ENCODE data around the gene HPCAL1.

HPCAL1 gene

DNA sequence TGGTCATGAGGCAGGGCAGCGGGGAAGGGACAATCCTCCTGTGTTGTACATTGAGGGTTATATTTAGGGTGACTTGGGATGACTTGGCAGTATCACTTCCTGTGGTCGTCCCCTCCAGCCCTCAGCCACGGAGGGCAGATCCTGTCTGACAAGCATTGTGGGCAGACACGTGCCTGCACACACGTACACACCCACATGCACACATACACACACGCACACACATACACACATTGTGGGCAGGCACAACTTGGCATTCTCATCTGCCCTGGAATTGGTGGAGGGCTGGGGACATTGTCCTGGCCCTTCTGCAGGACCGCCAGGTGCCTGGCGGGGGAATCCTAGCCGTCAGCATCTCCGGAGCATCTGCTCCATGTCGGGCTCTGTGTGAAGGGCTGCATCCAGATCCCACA, 97.9 kb downstream of the HPCAL1 start:
- in situ Hi-C loops (cut with HindIII; ENCODE audit: low sequenced_read_pairs) = no loop called here
- no peak for DNase-seq (ENCODE audit: low read depth)
- no peak for TF ChIP-seq CTCF (IDR thresholded peaks at IDR 0.05; ENCODE audit: low read depth, low read length, missing control alignments)
- H3K4me3 ChIP-seq (ENCODE audit: low read depth, low read length) = no peak overlapping the region

DNA sequence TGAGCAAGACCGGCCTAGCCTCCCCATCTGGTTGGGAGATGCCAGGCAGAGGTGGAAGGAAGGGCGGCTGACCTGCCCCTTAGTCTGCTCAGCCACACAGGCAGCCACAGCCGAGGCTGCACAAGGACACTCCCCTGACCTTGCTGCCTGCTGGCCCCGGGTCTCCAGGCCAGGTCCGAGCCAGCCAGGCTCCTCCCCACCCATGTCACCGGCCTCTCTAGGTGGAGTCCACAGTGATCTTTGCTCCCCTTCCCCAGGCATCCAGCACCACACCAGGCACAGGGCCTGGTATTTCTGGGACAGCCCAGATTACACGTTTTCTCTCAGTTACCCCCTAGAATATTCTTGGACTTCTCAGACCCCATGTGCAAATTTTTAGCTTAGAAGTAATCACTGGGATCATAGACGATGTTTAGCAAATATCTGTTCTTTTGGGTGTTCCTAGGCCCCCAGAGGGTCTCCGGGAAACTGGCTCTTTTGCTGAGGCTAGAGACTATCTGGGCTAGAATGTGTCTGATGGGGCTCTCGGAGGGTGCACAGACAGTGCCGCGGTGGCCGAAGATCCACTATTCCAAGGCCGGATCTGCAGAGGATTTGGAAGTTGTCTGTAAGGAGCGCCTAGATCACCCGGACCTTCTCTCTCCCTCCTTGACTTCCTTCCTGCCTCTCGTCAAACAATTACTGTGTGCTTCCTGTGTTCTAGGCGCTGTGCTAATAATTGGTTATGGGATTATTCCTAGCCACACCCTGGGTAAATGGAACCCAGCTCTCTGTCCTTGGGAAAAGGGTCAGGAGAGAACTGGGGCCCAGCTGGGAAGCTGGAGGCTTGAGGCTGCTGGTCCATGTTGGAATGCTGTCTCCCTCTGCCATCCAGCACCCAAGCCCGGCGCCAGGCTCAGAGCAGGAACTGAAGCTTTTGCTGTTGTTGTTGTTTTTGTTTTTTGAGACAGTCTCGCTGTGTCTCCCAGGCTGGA, 98.6 kb downstream of the HPCAL1 start:
- H3K4me3 ChIP-seq (ENCODE audit: low read depth, low read length) = no peak overlapping the region
- no peak for DNase-seq (ENCODE audit: low read depth)
- in situ Hi-C loops (cut with HindIII; ENCODE audit: low sequenced_read_pairs) = no loop called here
- TF ChIP-seq CTCF (IDR thresholded peaks at IDR 0.05; ENCODE audit: low read depth, low read length, missing control alignments) = no peak

DNA sequence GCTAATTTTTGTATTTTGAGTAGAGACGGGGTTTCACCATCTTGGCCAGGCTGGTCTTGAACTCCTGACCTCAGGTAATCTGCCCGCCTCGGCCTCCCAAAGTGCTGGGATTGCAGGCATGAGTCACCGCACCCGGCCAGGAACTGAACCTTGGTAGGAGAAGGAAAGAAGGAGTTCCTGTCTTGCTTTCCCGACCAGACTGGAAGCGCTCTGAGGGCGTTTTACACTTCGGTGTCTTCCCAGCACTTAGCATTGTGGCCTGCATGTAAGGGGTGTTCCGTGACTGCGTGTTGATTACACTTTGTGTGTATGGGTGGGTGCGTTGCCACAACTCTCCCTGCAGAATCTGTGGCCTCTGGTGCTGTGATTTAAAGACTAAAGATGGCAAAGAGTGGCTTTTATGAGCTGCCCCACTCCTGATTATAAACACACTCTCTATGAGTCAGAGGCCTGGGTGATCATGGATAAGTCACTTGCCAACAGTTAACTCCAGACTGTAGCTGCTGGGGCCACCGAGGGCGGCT, 99.4 kb downstream of the HPCAL1 start:
- TF ChIP-seq CTCF (IDR thresholded peaks at IDR 0.05; ENCODE audit: low read depth, low read length, missing control alignments) = no peak
- no peak overlapping the region for H3K4me3 ChIP-seq (ENCODE audit: low read depth, low read length)
- in situ Hi-C loops (cut with HindIII; ENCODE audit: low sequenced_read_pairs) = no loop called here
- DNase-seq (ENCODE audit: low read depth) = no peak

DNA sequence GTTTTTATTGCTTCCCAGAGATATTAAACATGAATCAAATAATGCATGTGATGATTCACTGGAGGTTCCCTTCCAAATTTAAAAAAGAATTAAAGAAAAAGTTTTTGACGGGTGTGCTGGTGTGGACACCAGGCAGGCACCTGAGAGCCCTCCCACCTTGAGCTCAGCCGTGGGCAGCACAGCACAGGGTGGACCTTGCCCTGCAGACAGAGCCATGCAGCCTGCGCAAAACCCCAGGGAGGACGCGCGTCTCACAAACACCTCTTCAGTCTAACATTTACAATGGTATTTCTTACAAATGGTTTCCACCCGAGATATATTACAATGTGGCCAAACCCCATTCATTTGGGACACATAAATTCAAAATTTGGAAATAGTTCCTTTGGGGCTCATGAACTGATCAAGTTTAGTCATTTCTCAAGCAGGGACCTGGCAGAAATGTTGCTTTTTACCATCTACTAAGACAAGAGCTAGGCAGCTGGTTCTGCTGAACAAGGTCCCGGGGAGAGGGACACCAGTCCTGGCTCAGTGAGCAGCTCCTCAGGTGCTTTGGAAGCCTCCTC, 100.0 kb downstream of the HPCAL1 start:
- no peak for DNase-seq (ENCODE audit: low read depth)
- no peak overlapping the region for H3K4me3 ChIP-seq (ENCODE audit: low read depth, low read length)
- in situ Hi-C loops (cut with HindIII; ENCODE audit: low sequenced_read_pairs) = no loop called here
- TF ChIP-seq CTCF (IDR thresholded peaks at IDR 0.05; ENCODE audit: low read depth, low read length, missing control alignments) = no peak

DNA sequence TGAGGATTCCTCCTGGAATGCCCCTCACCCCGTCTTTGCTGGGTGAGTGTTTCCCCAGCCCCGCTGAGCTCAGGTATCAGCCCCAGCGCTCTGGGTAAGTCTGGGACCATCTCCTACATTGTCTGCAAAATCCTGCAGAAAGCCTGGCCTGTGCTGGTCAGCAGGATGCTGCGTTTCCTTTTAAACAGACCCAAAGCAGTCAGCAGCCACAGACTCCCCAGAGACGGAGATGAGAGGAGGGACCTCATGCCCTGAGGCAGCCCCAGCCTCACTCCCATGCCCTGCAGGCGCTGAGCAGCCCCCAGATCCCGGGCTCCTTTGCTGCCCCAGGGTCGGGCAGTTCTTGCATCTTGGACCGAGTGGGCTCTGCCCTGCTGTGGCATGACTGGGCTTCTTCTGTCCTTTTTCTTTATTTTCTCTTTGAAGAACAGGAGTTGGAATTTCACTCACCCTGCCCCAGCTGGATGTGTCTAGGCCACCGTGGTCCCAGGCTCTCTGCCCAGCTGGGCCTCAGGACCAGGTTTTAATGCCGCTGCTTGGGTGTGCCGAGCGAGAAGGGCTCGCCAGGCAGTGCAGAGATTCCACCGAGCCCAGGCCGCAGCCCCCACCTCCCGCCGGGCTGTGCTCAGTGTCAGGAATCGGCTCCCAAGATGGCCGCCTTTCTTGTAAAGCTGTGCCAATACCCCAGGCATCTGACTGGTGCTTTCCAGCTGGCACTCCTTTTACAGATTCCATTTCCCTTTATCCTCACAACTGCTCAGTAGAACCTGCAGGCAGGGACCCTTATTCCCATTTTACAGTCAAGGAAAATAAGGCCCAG, 101.8 kb downstream of the HPCAL1 start:
- in situ Hi-C loops (cut with HindIII; ENCODE audit: low sequenced_read_pairs) = no loop called here
- DNase-seq (ENCODE audit: low read depth) = no peak
- H3K4me3 ChIP-seq (ENCODE audit: low read depth, low read length) = no peak overlapping the region
- TF ChIP-seq CTCF (IDR thresholded peaks at IDR 0.05; ENCODE audit: low read depth, low read length, missing control alignments) = no peak

DNA sequence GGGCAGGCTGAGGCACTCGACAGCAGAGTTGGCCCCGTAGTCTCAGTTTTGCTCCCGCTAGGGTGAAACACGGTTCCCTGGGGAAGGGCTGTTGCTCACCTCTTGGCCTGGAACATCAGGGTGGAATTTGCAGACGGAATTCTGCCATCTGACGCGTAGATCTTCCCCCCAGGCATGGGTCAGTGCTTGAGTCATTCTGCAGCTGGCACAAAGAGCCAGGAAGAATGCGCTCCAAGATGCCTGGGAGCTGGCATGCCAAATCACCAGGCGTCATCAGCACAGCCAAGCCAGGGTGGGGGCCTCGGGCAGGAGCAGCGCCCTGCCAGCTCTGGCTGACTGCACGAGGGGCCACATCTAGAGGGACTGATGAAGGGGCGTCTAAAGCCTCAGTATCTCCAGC, 102.7 kb downstream of the HPCAL1 start:
- DNase-seq (ENCODE audit: low read depth) = no peak
- in situ Hi-C loops (cut with HindIII; ENCODE audit: low sequenced_read_pairs) = no loop called here
- no peak for TF ChIP-seq CTCF (IDR thresholded peaks at IDR 0.05; ENCODE audit: low read depth, low read length, missing control alignments)
- H3K4me3 ChIP-seq (ENCODE audit: low read depth, low read length) = no peak overlapping the region

Data from astrocyte of the cerebellum (primary cell).